Glomerular visceral epithelial cell (primary cell): ENCODE data around the gene EWSR1.

Experiments
- DNase-seq: peaks from one replicate; pipeline ENCODE4 v3.0.0-alpha.2; 2016; ENCODE audit errors: extremely low spot score

EWSR1 gene

DNA sequence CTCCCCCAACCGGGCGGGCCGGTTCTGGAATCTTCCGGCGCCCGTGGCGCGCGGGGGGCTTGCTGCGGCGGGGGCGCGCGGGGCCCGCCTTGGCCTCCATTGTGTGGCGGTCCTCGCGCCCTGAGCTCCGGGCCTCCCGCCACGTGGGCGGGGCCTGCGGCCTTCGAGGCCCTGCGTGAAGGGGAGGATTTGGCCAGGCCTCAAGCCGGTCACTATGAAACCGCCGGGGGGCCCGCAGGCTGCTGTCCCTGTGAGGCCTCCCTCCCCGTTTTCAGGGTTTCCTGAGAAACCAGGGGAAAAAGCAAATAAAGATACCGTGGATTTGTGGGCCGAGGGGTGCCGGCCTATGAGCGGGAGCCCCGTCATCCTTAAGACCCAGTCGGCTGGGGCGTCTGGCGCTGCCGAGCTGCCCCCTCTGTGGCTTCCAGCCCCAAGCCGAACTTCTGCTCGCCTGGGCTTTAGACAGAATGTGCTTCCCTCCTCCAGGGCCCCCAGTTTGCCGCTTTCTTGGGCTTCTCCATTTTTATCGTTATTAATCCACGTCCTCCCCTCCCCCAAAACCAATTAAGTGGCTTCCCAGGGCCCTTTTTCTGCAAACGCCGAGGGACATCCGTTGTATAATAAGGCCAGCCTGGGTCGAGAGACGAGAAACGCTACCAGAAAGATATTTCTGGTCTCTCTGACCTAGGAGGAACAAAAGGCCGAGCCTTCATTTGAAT lies 602 bp downstream of the EWSR1 start:
- peak; percentile 56 for DNase-seq

DNA sequence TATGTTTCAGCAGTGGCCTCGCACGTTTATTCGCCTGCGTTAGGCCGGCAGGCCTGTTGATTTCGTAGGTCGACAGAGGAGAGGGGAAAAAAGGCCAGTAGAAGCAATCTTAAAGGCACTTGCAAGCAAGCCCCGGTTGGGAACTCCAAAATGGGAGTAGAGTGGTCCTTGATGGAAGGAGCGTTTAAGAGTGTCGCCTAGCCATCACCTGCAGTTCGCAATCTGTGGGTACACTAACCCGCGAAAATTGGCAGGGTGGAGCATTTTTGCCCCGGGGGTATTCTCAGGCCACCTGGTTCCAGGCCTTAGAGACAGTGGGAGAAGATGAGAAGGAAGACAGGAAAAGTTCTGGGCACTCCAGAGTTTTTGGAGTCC lies 1.1 kb downstream of the EWSR1 start:
- no peak for DNase-seq

DNA sequence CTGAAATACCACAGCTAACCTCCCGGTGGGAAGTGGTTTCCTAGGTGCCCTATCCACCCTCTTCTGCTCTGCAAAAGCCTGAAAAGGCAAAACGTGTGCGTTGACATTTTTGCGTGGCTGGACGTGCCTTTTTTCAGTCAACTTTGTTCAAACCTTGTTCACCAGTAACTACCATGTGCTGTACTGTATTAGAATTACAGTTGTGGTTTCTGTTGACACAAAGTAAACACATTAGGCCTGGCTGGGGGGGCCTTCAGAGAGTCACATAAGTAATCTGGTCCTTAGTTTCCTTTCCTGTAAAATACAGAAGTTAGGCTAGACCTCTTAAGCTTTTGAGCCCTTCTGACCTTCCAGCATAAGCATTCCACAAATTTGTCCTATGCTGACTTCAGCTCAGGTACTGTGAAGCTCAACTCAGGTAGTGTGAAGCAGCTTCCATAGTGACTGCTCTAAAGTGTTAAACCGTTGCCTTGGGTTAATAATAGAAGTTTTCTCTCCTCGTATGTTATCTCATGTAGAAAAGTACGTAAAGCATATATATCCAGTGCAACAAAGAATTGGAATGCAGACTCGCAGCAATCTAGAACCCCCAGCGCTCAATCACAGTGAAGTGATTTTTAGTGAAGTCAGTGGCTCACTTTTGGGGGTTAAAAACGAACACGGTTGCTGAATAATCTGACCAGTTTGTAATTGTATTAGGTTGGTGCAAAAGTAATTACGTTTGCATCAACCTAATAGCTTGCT lies 1.8 kb downstream of the EWSR1 start:
- no peak for DNase-seq

DNA sequence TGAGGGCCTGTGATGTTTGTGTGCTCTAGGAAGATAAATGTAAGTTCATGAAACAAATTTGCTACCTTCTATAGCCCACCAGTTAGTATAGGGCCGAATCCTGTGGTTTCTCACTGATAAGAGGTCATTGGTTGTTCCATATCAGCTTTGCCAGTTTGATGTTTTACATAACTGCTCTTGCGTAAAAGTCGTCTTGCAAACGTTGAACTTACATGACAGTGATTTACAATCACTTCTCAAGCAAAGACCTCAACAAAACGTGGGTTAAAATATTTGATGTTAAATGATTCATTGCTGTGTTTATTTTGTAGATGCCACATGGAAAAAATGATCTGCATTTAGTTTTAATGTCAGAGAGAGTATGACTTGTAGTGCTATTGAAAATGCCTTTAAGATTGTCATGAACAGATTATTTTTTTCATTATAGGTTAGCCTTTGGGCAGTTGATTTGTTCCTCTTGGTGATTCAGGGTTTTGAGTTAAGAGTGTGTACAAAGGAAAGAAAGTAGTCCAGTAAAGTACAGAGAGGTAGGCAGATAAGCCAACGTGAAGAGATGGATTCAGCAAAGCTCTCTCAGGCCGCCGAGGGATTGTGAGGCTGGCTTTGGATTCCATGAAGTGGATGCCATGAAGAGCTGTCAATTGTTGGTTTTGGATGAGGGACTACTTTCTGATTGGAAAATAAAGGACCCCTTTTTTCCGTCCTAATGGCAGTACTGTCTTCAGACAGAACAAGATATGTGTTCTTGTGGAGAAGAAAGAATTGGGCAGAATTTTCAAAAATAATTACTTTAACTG lies 2.6 kb downstream of the EWSR1 start:
- peak; percentile 13 for DNase-seq

DNA sequence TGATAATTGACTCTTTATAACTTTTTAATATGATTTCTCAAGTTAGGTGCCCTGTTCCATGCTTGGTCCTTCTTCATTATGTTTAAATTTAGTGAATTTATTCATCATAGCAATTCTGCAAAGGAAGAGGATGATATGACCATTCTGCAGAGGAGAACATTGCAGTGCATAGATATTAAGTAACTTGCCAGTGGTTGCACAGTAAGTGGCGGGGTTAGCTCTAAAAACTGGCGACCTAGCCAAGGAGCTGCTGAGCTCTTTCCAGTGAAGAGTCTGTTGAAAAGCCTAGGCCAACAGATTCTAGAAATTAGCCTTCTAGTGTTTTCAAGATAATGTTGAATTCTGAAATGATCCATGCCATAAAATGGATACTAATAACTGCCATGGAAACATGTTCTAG lies 4.6 kb downstream of the EWSR1 start:
- DNase-seq, result no peak

DNA sequence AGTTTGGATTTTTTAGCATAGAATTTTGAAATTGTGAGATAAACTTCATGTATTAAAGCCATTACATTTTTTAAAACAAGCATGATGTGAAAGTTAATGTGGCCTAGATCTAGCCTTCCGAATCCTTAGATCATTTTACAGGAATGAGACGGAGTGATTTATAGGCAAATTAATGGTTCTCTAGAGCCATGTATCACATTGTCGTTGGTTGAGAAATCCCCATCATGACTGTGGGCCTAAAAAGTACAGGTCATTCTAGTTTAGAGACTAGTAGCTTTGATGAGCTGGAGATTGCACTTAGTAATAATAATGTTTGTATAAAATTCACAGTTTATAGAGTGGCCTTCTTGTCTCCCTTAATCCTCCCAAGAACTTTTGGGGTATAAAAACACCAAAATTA lies 7.1 kb downstream of the EWSR1 start:
- DNase-seq, result no peak

DNA sequence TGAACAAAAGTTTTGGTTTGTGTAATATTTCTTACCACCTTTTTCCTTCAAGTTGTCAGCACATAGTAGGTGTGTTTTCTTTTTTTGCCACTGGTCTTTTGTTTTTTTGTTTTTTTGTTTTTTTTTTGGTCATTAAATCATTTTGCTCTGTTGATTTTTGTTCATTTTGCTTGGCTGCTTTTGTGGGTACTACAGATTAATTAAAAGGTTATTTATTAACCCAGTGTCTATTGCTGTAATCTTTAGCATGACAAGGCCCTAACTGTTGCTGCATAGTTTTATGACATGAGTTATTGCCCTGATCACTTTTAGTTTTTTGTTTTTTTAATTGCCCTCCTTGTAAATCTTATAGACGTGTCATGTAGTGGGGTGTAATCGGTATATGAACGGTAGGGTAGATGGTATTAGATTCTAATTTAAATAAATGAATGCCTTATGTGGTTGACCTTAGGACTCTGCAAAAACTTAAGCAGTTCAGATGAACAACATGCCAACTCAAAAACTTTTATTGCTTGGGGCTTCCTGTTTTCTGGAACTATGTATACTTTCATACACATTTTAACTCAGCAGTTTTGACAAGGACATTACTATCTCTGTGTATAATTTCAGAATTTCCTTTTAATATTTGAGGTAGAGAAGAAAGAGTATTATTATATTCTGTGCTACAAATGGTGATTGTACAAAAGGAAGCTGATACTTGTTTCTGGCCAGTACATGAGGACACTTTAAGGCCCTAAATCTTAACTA lies 7.9 kb downstream of the EWSR1 start:
- DNase-seq, result peak; percentile 12

DNA sequence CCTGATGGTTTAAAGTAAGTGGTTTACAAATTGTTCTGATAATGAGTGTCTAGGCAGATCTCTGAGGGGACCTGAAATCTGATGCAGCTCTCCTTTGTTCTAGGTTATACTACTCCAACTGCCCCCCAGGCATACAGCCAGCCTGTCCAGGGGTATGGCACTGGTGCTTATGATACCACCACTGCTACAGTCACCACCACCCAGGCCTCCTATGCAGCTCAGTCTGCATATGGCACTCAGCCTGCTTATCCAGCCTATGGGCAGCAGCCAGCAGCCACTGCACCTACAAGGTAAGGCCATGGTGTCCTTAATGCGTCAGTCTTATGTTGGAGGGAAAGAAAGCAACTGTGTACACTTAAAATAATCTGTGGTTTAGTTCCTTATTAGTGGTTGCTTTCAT lies 9.9 kb downstream of the EWSR1 start:
- DNase-seq, result no peak

DNA sequence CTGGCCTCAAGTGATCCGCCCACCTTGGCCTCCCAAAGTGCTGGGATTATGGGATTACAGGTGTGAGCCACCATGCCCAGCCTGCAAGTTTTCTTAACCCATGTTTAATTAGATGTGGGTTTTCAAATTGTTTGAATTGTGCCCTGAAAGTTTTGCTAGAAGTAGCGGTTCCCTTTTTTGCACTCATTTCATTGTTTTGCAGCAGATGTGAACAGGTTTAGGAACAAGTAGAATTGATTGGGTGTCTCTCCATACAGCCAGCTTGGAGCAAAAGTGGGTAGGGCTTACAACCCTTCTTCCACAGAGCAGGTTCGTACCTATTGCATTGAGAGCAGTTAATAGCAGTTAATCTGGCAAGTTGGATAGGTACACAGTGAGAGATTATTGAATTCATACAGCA lies 16.1 kb downstream of the EWSR1 start:
- no peak for DNase-seq

DNA sequence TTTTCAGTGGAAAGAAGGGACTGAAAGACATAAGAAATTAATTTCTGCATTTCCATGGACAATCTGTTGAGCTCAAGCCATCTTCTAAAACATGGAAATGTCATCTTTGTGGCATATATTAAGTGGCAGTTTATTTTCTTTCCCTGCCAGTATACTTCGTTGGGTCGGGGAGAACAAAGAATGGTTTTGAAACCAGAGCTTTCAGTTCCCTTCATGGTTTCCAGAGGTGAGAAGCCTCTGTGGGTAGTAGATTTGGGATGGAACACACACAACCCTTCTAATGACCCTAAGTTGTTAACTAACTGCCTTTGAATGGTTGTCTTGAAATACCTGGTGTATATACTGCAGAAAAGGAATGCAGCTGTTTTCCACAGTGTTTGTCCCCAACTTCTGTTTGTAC lies 20.8 kb downstream of the EWSR1 start:
- DNase-seq, result no peak

DNA sequence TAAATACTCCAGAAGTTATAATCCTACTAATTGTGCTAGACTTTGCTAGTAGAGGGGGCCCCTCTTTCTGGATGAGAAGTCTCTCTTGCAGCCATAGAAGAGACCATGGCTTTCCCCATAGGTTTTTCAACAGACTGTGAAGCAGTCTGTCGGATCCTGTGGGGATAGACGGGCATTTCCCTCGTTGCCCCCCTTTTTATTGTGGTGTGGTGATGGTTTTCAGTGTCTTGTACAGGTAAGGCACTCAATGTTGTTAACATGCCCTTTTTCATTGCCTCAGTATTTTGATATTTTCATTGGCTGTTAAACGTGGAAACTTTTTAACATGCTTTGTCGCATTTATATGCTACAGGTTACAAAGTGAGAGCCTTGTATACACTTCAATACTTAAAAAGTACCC lies 22.0 kb downstream of the EWSR1 start:
- DNase-seq, result no peak

DNA sequence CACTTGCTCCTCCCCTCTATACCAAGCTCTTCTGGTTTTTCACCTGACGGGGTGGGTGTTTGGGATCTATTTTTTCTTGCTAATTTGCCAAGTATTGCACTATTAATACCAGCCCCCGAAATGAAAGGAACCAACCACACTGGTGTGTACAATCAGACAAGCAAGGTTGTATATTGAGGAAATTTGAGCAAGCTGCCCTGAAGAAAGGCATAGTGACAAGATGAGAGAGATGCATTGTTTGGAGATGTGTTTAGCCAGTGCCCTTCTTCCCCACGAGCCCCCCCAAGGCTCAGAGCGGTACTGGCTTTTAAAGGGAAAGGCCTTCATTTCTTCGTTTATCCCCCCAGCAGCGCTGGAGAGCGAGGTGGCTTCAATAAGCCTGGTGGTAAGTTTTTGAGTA lies 23.1 kb downstream of the EWSR1 start:
- no peak for DNase-seq

DNA sequence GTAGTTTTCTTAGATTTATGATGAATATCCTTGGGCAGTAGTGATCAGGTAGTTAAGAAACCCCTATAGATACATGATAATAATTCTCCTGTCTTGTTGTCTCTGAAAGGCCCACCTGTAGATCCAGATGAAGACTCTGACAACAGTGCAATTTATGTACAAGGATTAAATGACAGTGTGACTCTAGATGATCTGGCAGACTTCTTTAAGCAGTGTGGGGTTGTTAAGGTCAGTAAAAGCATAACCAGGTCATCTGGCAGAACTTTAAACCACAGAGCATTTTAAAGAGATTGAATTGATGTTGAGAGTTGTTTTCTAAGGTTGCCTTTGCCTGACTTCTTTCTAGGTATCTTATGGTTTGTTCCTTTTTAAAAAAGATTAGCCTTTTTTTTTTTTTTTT lies 24.3 kb downstream of the EWSR1 start:
- no peak for DNase-seq

DNA sequence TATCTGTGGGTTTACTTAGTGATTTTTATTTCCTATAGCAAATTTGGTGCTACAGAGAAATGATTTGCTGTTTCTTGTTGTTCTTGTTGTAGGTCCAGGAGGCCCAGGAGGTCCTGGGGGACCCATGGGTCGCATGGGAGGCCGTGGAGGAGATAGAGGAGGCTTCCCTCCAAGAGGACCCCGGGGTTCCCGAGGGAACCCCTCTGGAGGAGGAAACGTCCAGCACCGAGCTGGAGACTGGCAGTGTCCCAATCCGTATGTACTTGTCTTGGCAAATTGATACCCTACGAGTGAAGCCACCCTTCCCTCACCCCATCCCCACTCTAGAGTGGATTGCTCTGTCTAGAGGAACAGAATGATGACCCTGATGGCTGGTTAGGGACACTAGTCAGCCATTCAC lies 30.6 kb downstream of the EWSR1 start:
- no peak for DNase-seq

DNA sequence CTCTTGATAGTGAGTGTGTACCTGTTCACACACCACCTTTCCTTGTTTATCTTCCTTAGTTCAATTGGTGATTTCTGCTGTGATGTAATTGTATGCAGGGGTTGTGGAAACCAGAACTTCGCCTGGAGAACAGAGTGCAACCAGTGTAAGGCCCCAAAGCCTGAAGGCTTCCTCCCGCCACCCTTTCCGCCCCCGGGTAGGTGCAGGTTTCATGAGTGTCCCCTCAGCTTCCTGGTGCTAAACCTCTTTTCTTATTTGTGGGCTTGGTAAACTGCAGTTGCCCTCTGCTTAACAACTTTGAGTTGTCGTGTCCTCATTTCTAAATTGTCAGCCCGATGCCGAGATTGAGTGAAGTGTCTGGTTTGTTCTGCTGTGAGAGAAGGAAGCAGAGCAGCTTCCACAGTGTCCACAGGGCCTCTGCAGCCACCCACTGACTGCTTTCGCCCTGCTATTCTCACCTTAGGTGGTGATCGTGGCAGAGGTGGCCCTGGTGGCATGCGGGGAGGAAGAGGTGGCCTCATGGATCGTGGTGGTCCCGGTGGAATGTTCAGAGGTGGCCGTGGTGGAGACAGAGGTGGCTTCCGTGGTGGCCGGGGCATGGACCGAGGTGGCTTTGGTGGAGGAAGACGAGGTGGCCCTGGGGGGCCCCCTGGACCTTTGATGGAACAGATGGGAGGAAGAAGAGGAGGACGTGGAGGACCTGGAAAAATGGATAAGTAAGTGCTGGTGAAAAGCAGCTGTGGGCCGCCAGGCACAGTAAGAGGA lies 31.2 kb downstream of the EWSR1 start:
- DNase-seq, result no peak

DNA sequence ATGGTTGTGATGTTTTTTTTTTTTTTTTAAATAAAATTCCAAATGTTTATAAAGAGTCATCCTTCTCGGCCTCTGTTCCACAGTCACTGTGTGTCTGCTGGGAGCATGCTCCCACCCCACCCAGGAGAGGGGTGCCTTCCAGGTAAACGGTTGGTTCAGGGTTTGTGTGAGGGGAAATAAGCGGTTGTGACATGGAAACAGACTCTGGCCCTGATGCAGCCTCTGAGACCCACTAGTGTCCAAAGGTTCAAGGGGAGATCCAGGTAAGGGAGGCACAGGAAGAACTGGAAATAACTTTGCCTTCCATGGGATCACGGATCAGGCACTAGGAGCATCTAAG lies 32.4 kb downstream of the EWSR1 start:
- no peak for DNase-seq

DNA sequence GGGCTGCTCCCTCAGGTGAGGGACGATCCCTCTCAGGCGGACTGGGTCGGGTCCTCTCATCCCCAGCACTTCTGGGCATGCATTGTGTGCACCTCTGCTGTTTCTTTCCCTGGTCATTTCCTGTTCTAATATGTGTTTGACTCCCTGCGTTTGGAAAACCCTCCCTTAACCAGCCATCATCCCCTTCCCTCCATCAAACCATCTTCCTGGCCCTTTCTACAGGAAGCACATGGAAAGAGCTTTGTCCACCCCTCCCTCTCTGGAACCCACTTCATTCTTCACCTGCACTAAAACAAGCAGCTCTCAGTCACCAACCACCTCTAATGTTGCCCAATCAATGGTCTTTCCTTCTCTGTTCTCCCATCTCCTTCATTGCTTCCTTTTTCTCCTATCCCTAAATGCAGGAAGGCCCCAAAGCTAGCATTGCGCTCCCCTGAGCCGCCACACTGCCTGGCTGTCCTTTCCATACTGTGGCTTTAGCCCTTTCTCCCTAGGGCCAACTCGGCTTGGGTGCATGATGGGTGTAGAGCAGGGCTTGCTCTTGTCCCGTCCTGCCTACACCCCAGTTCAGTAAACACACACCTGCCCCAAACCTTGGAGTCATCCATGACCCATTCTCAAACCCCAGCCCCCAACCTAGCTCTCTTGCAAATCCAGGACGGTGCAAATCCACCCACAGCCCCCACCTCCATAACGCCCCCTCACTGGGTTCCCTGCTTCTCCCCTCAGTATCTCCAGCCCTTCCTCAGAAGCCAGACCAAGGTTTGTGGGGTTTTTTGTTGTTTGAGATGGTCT lies 32.9 kb downstream of the EWSR1 start:
- no peak for DNase-seq

DNA sequence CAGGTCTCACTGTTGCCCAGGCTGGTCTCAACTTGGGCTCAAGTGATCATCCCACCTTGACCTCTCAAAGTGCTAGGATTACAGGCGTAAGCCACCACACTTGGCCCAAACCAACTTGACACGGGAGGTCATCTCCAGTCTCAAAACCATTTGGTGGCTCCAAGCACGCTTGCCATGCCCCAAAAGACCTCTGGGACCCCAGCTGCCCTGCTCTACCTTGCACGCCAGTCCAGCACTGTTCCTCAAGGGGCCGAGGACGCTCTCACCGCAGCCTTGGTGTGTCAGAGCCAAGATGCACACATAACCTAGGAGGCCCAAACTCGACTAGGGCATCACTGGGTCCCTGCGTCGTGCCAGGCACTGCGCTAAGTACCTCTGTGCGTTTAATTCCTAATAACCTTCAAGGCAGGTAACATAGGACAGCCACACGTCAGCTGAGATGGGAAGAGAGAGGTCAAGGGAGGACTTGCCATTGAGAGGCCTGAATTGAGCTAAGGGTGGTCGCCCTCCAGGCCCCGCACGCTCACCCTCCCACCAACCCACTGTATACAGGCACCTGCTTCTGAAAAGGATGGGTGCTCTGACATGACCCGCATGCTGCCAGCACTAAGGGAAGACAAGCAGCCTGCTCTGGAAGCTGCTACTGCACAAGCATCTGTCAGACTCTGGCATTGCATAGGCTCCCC lies 33.8 kb downstream of the EWSR1 start:
- no peak for DNase-seq

DNA sequence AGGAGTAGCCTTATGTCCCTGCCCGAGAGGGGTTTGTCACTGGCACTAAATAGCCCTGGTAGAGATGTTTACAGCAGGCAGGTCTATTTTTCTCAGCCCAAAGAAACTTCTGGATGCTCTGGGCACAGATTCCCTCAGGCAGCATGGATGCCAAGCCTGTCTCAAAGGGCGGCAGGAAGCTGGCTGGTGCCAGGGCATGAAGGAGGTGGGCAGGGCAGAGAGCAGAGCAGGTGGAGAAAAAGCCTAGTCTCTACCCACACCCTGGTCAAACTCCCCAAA lies 34.3 kb downstream of the EWSR1 start:
- no peak for DNase-seq

DNA sequence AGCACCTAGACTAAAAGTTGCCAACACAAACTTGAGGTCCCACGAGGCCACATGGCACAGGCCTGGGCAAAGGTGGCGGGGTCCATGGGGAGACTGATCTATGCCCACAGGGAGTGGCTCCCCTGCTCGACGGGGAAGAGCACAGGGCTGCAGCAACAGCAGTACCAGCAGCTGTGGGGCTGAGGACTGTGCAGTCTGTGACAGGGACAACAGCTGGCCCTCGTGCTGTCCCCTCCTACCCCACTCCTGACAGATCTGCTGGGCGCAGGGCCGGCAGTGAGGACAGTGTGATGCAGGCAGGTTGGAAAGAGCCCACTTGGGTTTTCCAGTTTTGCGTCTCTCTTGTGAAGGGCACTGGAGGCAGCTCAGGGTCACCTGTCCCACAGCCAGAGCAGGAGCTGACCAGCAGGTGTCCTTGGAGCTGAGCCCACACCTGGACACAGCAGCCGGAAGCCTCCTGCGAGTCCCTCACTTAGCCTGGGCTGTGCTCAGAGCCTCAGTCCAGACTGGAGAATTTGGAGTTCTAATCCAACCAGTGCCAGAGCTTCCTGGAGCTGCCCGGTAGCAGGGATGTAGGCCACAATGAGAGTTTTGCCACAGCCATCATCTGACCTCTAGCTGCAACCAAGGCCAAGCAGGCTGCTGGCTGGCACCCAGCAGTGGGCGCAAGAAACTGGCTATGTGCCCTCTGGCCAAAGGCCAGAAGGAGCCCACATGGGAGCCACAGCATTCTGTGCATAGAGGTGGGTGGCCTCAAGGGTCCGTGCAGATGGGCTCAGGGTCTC lies 34.8 kb downstream of the EWSR1 start:
- DNase-seq, result no peak
